K562 (cell line): ENCODE results near the gene SLAMF7.

Source experiments
- CCAR2 ChIP-seq: fragments of 200-400 bp; formaldehyde crosslinking; IDR thresholded peaks from 2 replicates; pipeline ENCODE4 v1.6.1; 2017; ENCODE audit warnings: mild to moderate bottlenecking, low read depth, low read length
- CHD1 ChIP-seq: fragments of 200-600 bp; sonication (generic); IDR thresholded peaks from one replicate; pipeline ENCODE4 v1.6.1; 2012; ENCODE audit warnings: mild to moderate bottlenecking, moderate library complexity, low read length, inconsistent platforms
- POLR2A ChIP-seq: fragments of 450-650 bp; conservative IDR thresholded peaks from 2 replicates; pipeline ENCODE4 v1.6.1; 2016
- SIX5 ChIP-seq, 2 experiments: IDR thresholded peaks; 2 replicates each; pipeline ENCODE4 v1.6.1; 2011; ENCODE audit warnings: low read length in 2 of 2, borderline replicate concordance in 1 of 2, low read depth in 1 of 2, mild to moderate bottlenecking in 1 of 2, moderate library complexity in 1 of 2; ENCODE audit not compliant: insufficient read depth in 1 of 2
- SP2 ChIP-seq: IDR thresholded peaks from 2 replicates; pipeline ENCODE4 v1.6.1; 2011; ENCODE audit warnings: mild to moderate bottlenecking, low read depth, low read length, moderate library complexity; ENCODE audit not compliant: poor library complexity, severe bottlenecking; ENCODE audit errors: extremely low read depth
- TGIF2 ChIP-seq: sonication (generic); formaldehyde crosslinking; IDR thresholded peaks from 2 replicates; pipeline ENCODE4 v1.8.1; 2022; ENCODE audit warnings: mild to moderate bottlenecking, missing genetic modification reagents, moderate library complexity
- ZHX1 ChIP-seq: fragments of 150-350 bp; conservative IDR thresholded peaks from 2 replicates; pipeline ENCODE4 v1.6.1; 2014; ENCODE audit warnings: low read length

- no peak for TF ChIP-seq CCAR2
- no peak for TF ChIP-seq SIX5 (IDR thresholded peaks at IDR 0.05; ENCODE audit: borderline replicate concordance in 1 of 2, insufficient read depth in 1 of 2, low read depth in 1 of 2, low read length in 2 of 2)
- TF ChIP-seq POLR2A: no peak
- no peak for TF ChIP-seq CHD1
- no peak for TF ChIP-seq TGIF2
- no peak for TF ChIP-seq ZHX1
- no peak for TF ChIP-seq SP2
Measured at GRCh38 chr1:160708801-160709200, 30.2 kb upstream of the SLAMF7 start.
